H1 (cell line): Measurements from ENCODE around the gene VAMP2.

Experiments used
- BCL11A ChIP-seq, 2 experiments: IDR thresholded peaks; one replicate each; pipeline ENCODE4 v1.6.1; 2011; ENCODE audit warnings: low read depth in 2 of 2, low read length in 2 of 2, mild to moderate bottlenecking in 2 of 2
- BRCA1 ChIP-seq: IDR thresholded peaks from 2 replicates; pipeline ENCODE4 v1.6.1; 2012; ENCODE audit warnings: low read depth, low read length, improper control_type of control experiment
- EGR1 ChIP-seq: IDR thresholded peaks from 2 replicates; pipeline ENCODE4 v1.6.1; 2011; ENCODE audit warnings: low read depth, low read length, borderline replicate concordance
- EZH2 ChIP-seq: fragments of 200-600 bp; sonication (generic); IDR thresholded peaks from 2 replicates; pipeline ENCODE4 v1.7.1; 2012; ENCODE audit warnings: low read depth, mild to moderate bottlenecking, moderate library complexity, low read length, inconsistent platforms; ENCODE audit not compliant: severe bottlenecking
- POLR2A ChIP-seq, 2 experiments: IDR thresholded peaks; 1 replicate in 1 of 2; 2 replicates in 1 of 2; pipeline ENCODE4 v1.6.1; 2011; ENCODE audit warnings: low read depth in 2 of 2, low read length in 2 of 2, mild to moderate bottlenecking in 2 of 2; ENCODE audit errors: control extremely low read depth in 1 of 2
- TAF1 ChIP-seq: IDR thresholded peaks from 2 replicates; pipeline ENCODE4 v1.6.1; 2011; ENCODE audit warnings: mild to moderate bottlenecking, low read depth, low read length
- TAF7 ChIP-seq: optimal IDR thresholded peaks from 2 replicates; pipeline ENCODE3; 2011; ENCODE audit warnings: low read depth, mild to moderate bottlenecking, inconsistent platforms, low read length, moderate library complexity, borderline replicate concordance
- TF ChIP-seq, protein P1 (sequence below), 3 experiments: IDR thresholded peaks; 1 replicate in 2 of 3; 2 replicates in 1 of 3; pipeline versions ENCODE4 v1.5.1 to v1.6.1; 2011; ENCODE audit warnings: low read length in 3 of 3, mild to moderate bottlenecking in 3 of 3, inconsistent platforms in 2 of 3, low read depth in 1 of 3, moderate library complexity in 1 of 3; ENCODE audit not compliant: insufficient read depth in 1 of 3; ENCODE audit errors: control extremely low read depth in 1 of 3
- TF ChIP-seq, protein P2 (sequence below): IDR thresholded peaks from 2 replicates; pipeline ENCODE4 v1.6.1; 2012; ENCODE audit warnings: inconsistent platforms
- TF ChIP-seq, protein P3 (sequence below): IDR thresholded peaks from 2 replicates; pipeline ENCODE4 v1.6.1; 2011; ENCODE audit warnings: low read length, improper control_type of control experiment

DNA sequence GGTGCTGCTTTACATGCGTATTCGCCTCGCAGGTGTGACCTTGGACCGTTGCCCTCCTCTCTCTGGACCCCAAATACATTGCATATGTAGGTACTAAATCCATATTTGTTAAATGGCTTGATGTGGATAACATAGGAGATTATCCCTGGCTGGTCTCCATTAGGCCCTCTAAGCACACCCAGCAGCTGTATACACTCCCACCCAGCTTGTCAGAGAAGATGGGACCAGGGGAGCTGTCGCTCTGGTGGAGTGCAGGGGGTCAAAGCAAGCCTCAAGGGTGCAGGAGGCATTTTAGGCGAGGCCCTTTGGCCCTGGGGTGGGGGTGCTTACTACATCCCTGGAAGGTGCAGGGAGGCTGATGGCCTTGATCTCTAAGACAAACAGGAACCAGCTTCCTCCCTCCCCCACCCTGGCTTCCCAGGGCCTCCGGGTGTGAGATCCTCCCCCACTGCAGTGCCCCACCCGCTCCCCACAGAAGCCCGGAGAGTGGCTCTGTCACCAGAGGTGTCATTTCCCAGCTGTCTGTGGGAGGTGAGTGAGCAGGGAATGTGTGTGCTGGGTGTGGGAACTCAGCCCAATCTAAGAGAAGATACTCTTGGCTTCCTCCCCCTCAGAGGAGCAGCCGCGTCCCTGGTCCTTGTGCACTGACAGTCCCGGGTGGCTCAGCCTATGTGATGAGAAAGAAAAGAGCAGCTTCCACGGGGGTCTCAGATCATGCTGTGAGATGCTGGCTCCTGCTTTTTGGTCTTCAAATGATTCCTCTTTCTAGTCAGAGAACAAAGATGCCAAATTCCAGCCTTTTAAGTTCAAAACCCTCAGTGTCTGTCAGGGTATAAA lies 1.4 kb upstream of the VAMP2 start:
- TF ChIP-seq, protein P1, sequence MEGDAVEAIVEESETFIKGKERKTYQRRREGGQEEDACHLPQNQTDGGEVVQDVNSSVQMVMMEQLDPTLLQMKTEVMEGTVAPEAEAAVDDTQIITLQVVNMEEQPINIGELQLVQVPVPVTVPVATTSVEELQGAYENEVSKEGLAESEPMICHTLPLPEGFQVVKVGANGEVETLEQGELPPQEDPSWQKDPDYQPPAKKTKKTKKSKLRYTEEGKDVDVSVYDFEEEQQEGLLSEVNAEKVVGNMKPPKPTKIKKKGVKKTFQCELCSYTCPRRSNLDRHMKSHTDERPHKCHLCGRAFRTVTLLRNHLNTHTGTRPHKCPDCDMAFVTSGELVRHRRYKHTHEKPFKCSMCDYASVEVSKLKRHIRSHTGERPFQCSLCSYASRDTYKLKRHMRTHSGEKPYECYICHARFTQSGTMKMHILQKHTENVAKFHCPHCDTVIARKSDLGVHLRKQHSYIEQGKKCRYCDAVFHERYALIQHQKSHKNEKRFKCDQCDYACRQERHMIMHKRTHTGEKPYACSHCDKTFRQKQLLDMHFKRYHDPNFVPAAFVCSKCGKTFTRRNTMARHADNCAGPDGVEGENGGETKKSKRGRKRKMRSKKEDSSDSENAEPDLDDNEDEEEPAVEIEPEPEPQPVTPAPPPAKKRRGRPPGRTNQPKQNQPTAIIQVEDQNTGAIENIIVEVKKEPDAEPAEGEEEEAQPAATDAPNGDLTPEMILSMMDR (IDR thresholded peaks at IDR 0.05; ENCODE audit: control extremely low read depth in 1 of 3, insufficient read depth in 1 of 3, low read depth in 1 of 3, low read length in 3 of 3), result no peak
- TF ChIP-seq EZH2 (no peak), POLR2A (IDR thresholded peaks at IDR 0.05; ENCODE audit: control extremely low read depth in 1 of 2, low read depth in 2 of 2, low read length in 2 of 2) (no peak; a peak in 1 of 3 replicates), BRCA1 (no peak), TAF7 (no peak), BCL11A (IDR thresholded peaks at IDR 0.05; ENCODE audit: low read depth in 2 of 2, low read length in 2 of 2) (no peak), EGR1 (no peak), TAF1 (no peak)
- TF ChIP-seq, protein P2, sequence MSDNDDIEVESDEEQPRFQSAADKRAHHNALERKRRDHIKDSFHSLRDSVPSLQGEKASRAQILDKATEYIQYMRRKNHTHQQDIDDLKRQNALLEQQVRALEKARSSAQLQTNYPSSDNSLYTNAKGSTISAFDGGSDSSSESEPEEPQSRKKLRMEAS, result no peak
- TF ChIP-seq, protein P3, sequence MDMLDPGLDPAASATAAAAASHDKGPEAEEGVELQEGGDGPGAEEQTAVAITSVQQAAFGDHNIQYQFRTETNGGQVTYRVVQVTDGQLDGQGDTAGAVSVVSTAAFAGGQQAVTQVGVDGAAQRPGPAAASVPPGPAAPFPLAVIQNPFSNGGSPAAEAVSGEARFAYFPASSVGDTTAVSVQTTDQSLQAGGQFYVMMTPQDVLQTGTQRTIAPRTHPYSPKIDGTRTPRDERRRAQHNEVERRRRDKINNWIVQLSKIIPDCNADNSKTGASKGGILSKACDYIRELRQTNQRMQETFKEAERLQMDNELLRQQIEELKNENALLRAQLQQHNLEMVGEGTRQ, result no peak
